Measurements from ENCODE around the gene LRGUK. TPM values are rescaled to one million over a fixed set of nuclear protein-coding genes. Genes with fewer than 3 reads are reported as not detected.

The LRGUK gene
- total RNA-seq, 1 donor from 2014 or later, result 0.06 TPM

DNA sequence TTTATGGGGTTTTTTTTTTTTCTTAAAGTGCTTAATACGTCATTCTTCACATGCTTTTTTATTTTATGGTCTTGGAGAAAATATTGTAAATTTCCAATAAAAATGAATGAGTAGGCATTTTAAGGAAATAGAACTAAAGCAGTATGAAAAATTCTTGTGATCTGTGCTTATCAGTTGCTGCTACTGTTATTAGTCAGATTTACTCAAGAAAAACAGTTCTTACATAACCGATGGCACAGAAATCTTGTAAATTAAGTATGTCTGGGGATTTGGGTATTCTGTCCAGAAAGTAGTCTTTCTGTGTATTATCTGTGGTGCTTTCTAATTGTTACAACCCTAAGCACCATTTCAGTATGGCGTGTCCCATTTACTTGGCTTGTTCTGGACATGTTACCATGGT, 64.7 kb downstream of the LRGUK start:
- no peak overlapping the region for H3K4me3 ChIP-seq (ENCODE audit: low read depth, low read length)
- no peak for TF ChIP-seq CTCF (conservative IDR thresholded peaks at IDR 0.05; ENCODE audit: low read depth, low read length)
- no peak for DNase-seq (ENCODE audit: low read depth)

- no peak for DNase-seq (ENCODE audit: low read depth)
- no peak overlapping the region for H3K4me3 ChIP-seq (ENCODE audit: low read depth, low read length)
- TF ChIP-seq CTCF (conservative IDR thresholded peaks at IDR 0.05; ENCODE audit: low read depth, low read length), result no peak
Measured at GRCh38 chr7:134193240-134193639, 66.1 kb downstream of the LRGUK start.

DNA sequence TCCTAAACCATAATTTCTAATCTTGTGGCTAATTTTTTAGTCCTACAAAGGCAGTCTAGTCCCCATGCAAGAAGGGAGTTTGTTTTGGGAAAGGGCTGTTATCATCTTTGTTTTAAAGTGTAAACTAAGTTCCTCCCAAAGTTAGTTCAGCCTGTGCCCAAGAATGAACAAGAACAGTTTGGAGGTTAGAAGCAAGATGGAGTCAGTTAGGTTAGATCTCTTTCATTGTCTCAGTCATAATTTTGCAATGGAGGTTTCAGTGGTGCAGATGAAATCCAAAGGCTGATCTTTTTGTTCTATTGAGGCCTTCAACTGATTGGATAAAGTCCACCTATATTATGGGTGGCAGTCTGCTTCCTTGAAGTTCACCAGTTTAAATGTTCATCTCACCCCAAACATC, 68.1 kb downstream of the LRGUK start:
- no peak for DNase-seq (ENCODE audit: low read depth)
- H3K4me3 ChIP-seq (ENCODE audit: low read depth, low read length), result no peak overlapping the region
- TF ChIP-seq CTCF (conservative IDR thresholded peaks at IDR 0.05; ENCODE audit: low read depth, low read length), result no peak

GRCh38 chr7:134196439-134196838, 69.3 kb downstream of the LRGUK start:
- TF ChIP-seq CTCF (conservative IDR thresholded peaks at IDR 0.05; ENCODE audit: low read depth, low read length), result no peak
- H3K4me3 ChIP-seq (ENCODE audit: low read depth, low read length), result no peak overlapping the region
- DNase-seq (ENCODE audit: low read depth), result no peak

- no peak for DNase-seq (ENCODE audit: low read depth)
- H3K4me3 ChIP-seq (ENCODE audit: low read depth, low read length), result no peak overlapping the region
- TF ChIP-seq CTCF (conservative IDR thresholded peaks at IDR 0.05; ENCODE audit: low read depth, low read length), result no peak
Measured at GRCh38 chr7:134197345-134197744, 70.2 kb downstream of the LRGUK start.

DNA sequence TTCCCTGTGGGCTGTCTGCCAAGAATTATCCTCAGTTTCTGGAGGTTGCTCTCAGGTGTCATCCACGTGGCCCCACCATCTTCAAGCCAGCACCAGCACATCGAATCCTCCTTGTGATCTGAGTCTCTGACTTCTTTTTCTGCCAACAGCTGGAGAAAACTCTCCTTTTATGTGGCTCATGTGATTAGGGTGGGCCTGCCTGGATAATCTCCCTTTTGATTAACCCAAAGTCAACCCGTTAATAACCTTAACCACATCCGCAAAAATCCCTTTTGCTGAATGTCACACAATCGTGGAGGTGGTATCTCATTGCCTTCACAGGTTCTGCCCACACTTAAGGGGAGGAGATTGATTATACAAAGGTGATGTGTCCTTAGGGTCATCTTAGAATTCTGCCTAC, 73.8 kb downstream of the LRGUK start:
- no peak overlapping the region for H3K4me3 ChIP-seq (ENCODE audit: low read depth, low read length)
- DNase-seq (ENCODE audit: low read depth), result no peak
- TF ChIP-seq CTCF (conservative IDR thresholded peaks at IDR 0.05; ENCODE audit: low read depth, low read length), result no peak

DNA sequence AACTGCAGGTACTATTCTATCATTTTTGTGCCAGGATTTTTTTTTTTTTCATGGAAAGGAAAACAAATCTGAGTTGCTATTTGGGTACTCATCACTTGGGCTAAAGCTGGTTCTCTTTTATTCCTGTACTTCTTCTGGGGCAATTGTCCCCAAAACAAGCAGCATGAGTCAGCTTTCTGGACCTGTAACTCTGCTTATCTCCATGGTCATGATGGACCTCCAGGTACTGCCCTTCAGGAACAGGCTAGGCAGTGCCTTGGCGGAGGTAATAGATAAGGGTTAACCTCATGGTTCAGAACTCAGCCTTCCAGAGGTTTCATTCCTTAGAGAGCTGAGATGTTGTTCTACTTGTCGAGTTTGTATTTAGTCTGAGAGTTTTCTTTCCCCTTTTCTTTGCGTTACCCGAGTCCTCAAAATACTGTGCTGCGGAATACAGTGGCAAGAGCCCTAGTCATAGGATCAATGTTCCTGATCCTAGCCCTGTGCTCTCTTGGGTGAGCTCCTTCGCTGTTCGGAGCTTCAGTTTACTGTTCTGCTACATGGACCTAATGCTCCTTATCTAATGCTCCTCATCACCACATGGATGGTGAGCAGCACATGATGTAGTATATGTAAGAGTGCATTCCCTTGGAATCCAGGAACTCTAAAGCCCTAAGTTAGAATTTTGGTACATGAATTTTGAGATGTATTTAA, 74.6 kb downstream of the LRGUK start:
- TF ChIP-seq CTCF (conservative IDR thresholded peaks at IDR 0.05; ENCODE audit: low read depth, low read length), result no peak
- H3K4me3 ChIP-seq (ENCODE audit: low read depth, low read length), result no peak overlapping the region
- no peak for DNase-seq (ENCODE audit: low read depth)
